ENCODE data around the gene CDK9.

The CDK9 gene

GRCh38 chr9:127744398-127745110, 41.3 kb upstream of the CDK9 start:
- Mint-ChIP-seq H3K4me3 (no peak overlapping the region), H3K4me1 (peaks cover 27% of the 10 kb centered on the region), H3K27ac (no peak overlapping the region), H3K9me3 (no peaks in the 10 kb centered on the region), H3K36me3 (ENCODE audit: low read depth) (no peaks in the 10 kb centered on the region), H3K27me3 (ENCODE audit: low read depth, poor library complexity) (peaks cover 54% of the 10 kb centered on the region)
- no peak for DNase-seq
- no peak for TF ChIP-seq CTCF (IDR thresholded peaks at IDR 0.05)

- peaks cover 19% of the 10 kb centered on the region for H3K4me1 Mint-ChIP-seq
- no peak for DNase-seq
Observed at GRCh38 chr9:127746959-127747569, 38.8 kb upstream of the CDK9 start.

GRCh38 chr9:127749090-127749787, 36.6 kb upstream of the CDK9 start:
- no peak overlapping the region for H3K4me3 Mint-ChIP-seq
- H3K27me3 Mint-ChIP-seq (ENCODE audit: low read depth, poor library complexity), result peaks cover 75% of the 10 kb centered on the region
- no peaks in the 10 kb centered on the region for H3K9me3 Mint-ChIP-seq
- H3K4me1 Mint-ChIP-seq, result peaks cover 4% of the 10 kb centered on the region
- H3K36me3 Mint-ChIP-seq (ENCODE audit: low read depth), result no peaks in the 10 kb centered on the region
- TF ChIP-seq CTCF (IDR thresholded peaks at IDR 0.05), result no peak
- no peak overlapping the region for H3K27ac Mint-ChIP-seq
- DNase-seq, result no peak

More at GRCh38 chr9:127746959-127747569, 38.8 kb upstream of the CDK9 start:
- no peak for TF ChIP-seq CTCF (IDR thresholded peaks at IDR 0.05)
- Mint-ChIP-seq H3K27ac (no peak overlapping the region), H3K27me3 (ENCODE audit: low read depth, poor library complexity) (peaks cover 56% of the 10 kb centered on the region), H3K9me3 (no peaks in the 10 kb centered on the region), H3K36me3 (ENCODE audit: low read depth) (no peaks in the 10 kb centered on the region), H3K4me3 (no peak overlapping the region)

GRCh38 chr9:127751269-127752054, 34.4 kb upstream of the CDK9 start:
- peak; percentile 84 for DNase-seq
- Mint-ChIP-seq H3K9me3 (no peaks in the 10 kb centered on the region), H3K4me3 (no peak overlapping the region), H3K36me3 (ENCODE audit: low read depth) (no peaks in the 10 kb centered on the region), H3K4me1 (no peaks in the 10 kb centered on the region), H3K27me3 (ENCODE audit: low read depth, poor library complexity) (peaks cover 82% of the 10 kb centered on the region), H3K27ac (no peak overlapping the region)
- TF ChIP-seq CTCF (IDR thresholded peaks at IDR 0.05), result no peak

GRCh38 chr9:127753148-127753547, 32.7 kb upstream of the CDK9 start:
- no peak overlapping the region for H3K4me3 Mint-ChIP-seq
- H3K27me3 Mint-ChIP-seq (ENCODE audit: low read depth, poor library complexity), result peaks cover 77% of the 10 kb centered on the region
- TF ChIP-seq CTCF (IDR thresholded peaks at IDR 0.05), result no peak
- no peaks in the 10 kb centered on the region for H3K36me3 Mint-ChIP-seq (ENCODE audit: low read depth)
- H3K27ac Mint-ChIP-seq, result no peak overlapping the region
- no peaks in the 10 kb centered on the region for H3K4me1 Mint-ChIP-seq
- H3K9me3 Mint-ChIP-seq, result no peaks in the 10 kb centered on the region
- DNase-seq, result no peak

All from nephron progenitor cell (in vitro differentiated cells).